Natural killer cell (primary cell): ENCODE data around the gene TMEM86A. TPM values are rescaled to one million over a fixed set of nuclear protein-coding genes. Genes with fewer than 3 reads are reported as not detected.

Source experiments
- ATAC-seq, 3 donors: fragments of 150-1000 bp in 2 of 3; fragments of 200-7000 bp in 1 of 3; cut with Tn5 transposase; 1 replicate in 1 of 3; 2 replicates in 2 of 3; pipeline ENCODE4 v1.10.0; 2021; ENCODE audit warnings: mild to moderate bottlenecking in 2 of 3, moderate library complexity in 2 of 3
- DNase-seq, 2 donors: peaks; one replicate each; pipeline versions ENCODE4 v3.0.0 to v3.0.0-alpha.2; 2013 to 2021; ENCODE audit warnings: mixed read lengths in 1 of 2
- H3K27ac ChIP-seq: one replicate; pipeline ENCODE4 v1.5.1; 2013; ENCODE audit warnings: mild to moderate bottlenecking, low read length
- H3K27me3 ChIP-seq: one replicate; pipeline ENCODE4 v1.6.1; 2013; ENCODE audit warnings: low read length; ENCODE audit not compliant: control insufficient read depth, insufficient read depth
- H3K36me3 ChIP-seq: one replicate; pipeline ENCODE4 v1.6.1; 2013; ENCODE audit warnings: low read length; ENCODE audit not compliant: control insufficient read depth, insufficient read depth
- H3K4me1 ChIP-seq: one replicate; pipeline ENCODE4 v1.6.1; 2013; ENCODE audit warnings: low read length; ENCODE audit not compliant: control insufficient read depth, insufficient read depth
- H3K4me3 ChIP-seq: one replicate; pipeline ENCODE4 v1.5.1; 2013; ENCODE audit warnings: low read length
- H3K9me3 ChIP-seq: one replicate; pipeline ENCODE4 v1.6.1; 2013; ENCODE audit warnings: low read length; ENCODE audit not compliant: control insufficient read depth, insufficient read depth
- H3K27ac Mint-ChIP-seq, 2 donors: one replicate each; pipeline ENCODE4 v1.8.0; 2022; ENCODE audit warnings: mild to moderate bottlenecking in 2 of 2, mixed read lengths in 2 of 2, moderate library complexity in 1 of 2
- H3K27me3 Mint-ChIP-seq, 2 donors: one replicate each; pipeline ENCODE4 v1.8.0; 2022; ENCODE audit warnings: low read depth in 2 of 2, mixed read lengths in 2 of 2
- H3K36me3 Mint-ChIP-seq: one replicate; pipeline ENCODE4 v1.8.0; 2022; ENCODE audit warnings: mixed read lengths
- H3K4me1 Mint-ChIP-seq, 2 donors: one replicate each; pipeline ENCODE4 v1.8.0; 2022; ENCODE audit warnings: mixed read lengths in 2 of 2
- H3K4me3 Mint-ChIP-seq: one replicate; pipeline ENCODE4 v1.8.0; 2022; ENCODE audit warnings: mild to moderate bottlenecking, moderate library complexity, mixed read lengths
- H3K9me3 Mint-ChIP-seq, 2 donors: one replicate each; pipeline ENCODE4 v1.8.0; 2022; ENCODE audit warnings: mixed read lengths in 2 of 2
- WGBS: methylation state at CpG from one replicate; pipeline ENCODE4 v1.1.7; 2013; ENCODE audit warnings: missing lambda C conversion rate; ENCODE audit not compliant: insufficient coverage; 5-methylcytosine and 5-hydroxymethylcytosine counted together
- intact Hi-C: fragments of 100-400 bp; cut with micrococcal nuclease; formaldehyde crosslinking; loops from one replicate; pipeline ENCODE4 v1.14.2; 2022
- total RNA-seq, 4 donors: library from RNA; stranded (reverse); fragments of 120-200 nt in 1 of 4; gene quantifications; one replicate each; pipeline versions ENCODE4 v1.2.3 to v1.2.4, GENCODE V29; 2013 to 2022
- TF ChIP-seq, protein P1 (sequence below): fragments of 200-600 bp; IDR thresholded peaks from one replicate; pipeline ENCODE4 v1.8.0; 2022; ENCODE audit warnings: antibody characterized with exemption

Gene TMEM86A
- total RNA-seq, 3 donors from 2014 or later (not counting 1 experiment from before 2014, with no cell fraction given), result 3.1 to 9.3 (median 9.0) TPM

DNA sequence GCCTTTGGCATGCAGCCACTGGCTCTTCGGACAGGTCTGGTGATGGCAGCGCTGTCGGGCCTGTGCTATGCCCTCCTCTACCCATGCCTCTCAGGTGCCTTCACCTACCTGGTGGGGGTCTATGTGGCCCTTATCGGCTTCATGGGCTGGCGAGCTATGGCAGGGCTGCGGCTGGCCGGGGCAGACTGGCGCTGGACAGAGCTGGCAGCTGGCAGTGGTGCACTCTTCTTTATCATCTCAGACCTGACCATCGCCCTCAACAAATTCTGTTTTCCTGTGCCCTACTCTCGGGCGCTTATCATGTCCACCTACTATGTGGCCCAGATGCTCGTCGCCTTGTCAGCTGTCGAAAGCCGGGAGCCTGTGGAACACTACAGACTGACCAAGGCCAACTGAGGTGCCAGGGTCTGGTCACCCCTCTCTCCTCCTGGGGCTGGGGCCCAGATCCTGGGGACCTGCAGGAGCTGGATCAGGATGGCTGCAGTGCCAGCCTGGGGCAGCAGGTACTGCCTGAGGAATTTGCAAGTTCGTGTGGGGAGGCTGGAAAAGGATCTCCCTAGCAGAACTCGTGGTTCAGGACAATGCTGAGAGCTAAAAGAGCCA is 3.1 kb downstream of the TMEM86A start:
- no peaks in the 10 kb centered on the region for H3K27me3 ChIP-seq
- intact Hi-C loops, result no loop called here
- DNase-seq (no peak), ATAC-seq (no peak)
- no peaks in the 10 kb centered on the region for H3K9me3 ChIP-seq
- no peak overlapping the region for H3K27ac ChIP-seq
- H3K4me1 ChIP-seq, result peaks cover 34% of the 10 kb centered on the region
- no peak overlapping the region for H3K4me3 ChIP-seq
- 92% methylated on average over 17 of the region's 17 CpGs for WGBS
- peaks cover 26 to 55% of the 10 kb centered on the region in 2 donors for H3K4me1 Mint-ChIP-seq
- no peaks in the 10 kb centered on the region for H3K36me3 Mint-ChIP-seq
- H3K27me3 Mint-ChIP-seq, result peaks cover 17 to 20% of the 10 kb centered on the region in 2 donors
- H3K9me3 Mint-ChIP-seq, result no peaks in the 10 kb centered on the region
- H3K4me3 Mint-ChIP-seq, result peak overlapping the region; percentile 42
- H3K36me3 ChIP-seq, result no peaks in the 10 kb centered on the region
- peak overlapping the region in 1 of 2 donors; percentile 33 for H3K27ac Mint-ChIP-seq
- TF ChIP-seq, protein P1, sequence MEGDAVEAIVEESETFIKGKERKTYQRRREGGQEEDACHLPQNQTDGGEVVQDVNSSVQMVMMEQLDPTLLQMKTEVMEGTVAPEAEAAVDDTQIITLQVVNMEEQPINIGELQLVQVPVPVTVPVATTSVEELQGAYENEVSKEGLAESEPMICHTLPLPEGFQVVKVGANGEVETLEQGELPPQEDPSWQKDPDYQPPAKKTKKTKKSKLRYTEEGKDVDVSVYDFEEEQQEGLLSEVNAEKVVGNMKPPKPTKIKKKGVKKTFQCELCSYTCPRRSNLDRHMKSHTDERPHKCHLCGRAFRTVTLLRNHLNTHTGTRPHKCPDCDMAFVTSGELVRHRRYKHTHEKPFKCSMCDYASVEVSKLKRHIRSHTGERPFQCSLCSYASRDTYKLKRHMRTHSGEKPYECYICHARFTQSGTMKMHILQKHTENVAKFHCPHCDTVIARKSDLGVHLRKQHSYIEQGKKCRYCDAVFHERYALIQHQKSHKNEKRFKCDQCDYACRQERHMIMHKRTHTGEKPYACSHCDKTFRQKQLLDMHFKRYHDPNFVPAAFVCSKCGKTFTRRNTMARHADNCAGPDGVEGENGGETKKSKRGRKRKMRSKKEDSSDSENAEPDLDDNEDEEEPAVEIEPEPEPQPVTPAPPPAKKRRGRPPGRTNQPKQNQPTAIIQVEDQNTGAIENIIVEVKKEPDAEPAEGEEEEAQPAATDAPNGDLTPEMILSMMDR, result no peak

DNA sequence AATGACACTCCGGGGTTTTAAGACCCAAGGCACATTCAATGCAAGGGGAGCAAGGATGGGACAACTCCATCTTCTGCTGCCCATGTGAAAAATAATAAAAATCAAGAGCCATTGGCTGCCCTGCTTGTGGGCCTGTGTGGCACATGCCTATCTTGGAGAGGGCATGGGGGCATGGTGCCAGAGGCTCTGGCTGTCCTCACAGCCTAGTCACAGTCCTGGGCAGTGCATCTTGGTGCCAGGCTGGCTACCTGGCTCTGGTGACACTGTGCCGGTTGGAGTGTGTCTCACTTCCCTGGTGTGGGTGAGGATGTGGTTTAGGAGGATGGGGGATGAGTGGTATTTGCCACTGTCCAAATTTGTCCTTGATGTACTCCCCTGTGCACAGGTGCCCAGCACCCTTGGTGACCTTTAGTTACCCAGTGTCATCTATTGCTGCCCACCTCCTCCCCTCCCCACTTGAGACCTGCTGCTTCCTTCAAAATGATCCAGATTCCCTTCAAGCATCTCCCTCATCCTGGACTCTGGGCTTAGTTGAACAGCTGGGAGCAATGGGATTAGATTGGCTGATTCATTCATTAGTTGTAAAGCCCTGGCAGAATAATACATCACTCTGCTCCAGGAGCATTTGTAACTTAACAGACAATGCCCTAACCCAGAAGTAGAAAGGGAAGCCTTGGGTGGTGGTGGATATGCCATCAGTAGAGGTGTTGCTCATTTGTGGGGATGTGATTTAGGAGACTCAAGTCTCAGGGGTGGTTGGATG is 4.6 kb downstream of the TMEM86A start:
- TF ChIP-seq, protein P1, result no peak
- Mint-ChIP-seq H3K9me3 (no peaks in the 10 kb centered on the region), H3K4me1 (peaks cover 26 to 52% of the 10 kb centered on the region in 2 donors), H3K27ac (no peak overlapping the region), H3K27me3 (peaks cover 23% of the 10 kb centered on the region in 2 donors), H3K36me3 (no peaks in the 10 kb centered on the region), H3K4me3 (no peak overlapping the region)
- intact Hi-C loops, result no loop called here
- no peaks in the 10 kb centered on the region for H3K27me3 ChIP-seq
- no peak overlapping the region for H3K4me3 ChIP-seq
- H3K27ac ChIP-seq, result no peak overlapping the region
- H3K9me3 ChIP-seq, result no peaks in the 10 kb centered on the region
- no peak for ATAC-seq
- H3K36me3 ChIP-seq, result no peaks in the 10 kb centered on the region
- DNase-seq, result no peak
- H3K4me1 ChIP-seq, result peaks cover 36% of the 10 kb centered on the region
- 74% methylated on average over 2 of the region's 2 CpGs for WGBS

DNA sequence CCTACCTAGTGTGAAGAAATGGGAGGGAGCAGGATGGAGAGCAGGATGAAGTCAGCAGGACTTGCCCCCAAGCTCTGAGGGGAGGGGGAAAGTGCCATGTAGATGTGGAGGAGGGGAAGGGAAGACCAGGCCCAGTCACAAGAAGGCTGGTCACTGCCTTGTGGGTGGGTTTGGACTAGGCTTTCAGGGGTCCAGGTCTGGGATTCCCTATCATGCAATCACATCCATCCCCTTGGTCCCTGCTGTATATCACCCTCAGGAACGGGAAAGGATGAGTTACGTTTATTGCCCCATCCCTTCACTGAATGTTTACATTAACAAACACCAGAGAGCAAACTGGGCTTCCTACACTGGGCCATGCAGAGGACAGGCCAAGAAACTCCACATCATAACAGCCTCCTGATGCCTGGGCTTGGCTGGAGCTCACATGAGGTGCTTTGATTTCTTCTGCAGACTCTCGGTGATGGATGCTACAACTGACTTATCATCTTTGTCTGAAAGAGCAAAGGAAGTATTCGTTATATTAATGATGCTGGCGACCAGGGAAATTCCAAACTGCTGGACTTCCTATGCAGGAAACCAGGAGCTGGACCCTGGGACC is 5.6 kb downstream of the TMEM86A start:
- no peaks in the 10 kb centered on the region for H3K9me3 Mint-ChIP-seq
- H3K27me3 Mint-ChIP-seq, result peaks cover 23% of the 10 kb centered on the region in 2 donors
- H3K36me3 ChIP-seq, result no peaks in the 10 kb centered on the region
- H3K36me3 Mint-ChIP-seq, result no peaks in the 10 kb centered on the region
- intact Hi-C loops, result no loop called here
- 94% methylated on average over 5 of the region's 5 CpGs for WGBS
- no peaks in the 10 kb centered on the region for H3K27me3 ChIP-seq
- H3K4me1 ChIP-seq, result peaks cover 32% of the 10 kb centered on the region
- peak overlapping the region; percentile 21 for H3K4me3 Mint-ChIP-seq
- DNase-seq (no peak), ATAC-seq (no peak)
- peaks cover 23 to 49% of the 10 kb centered on the region in 2 donors for H3K4me1 Mint-ChIP-seq
- H3K27ac Mint-ChIP-seq, result no peak overlapping the region
- TF ChIP-seq, protein P1, result no peak
- no peak overlapping the region for H3K27ac ChIP-seq
- no peak overlapping the region for H3K4me3 ChIP-seq
- H3K9me3 ChIP-seq, result no peaks in the 10 kb centered on the region
